ENCODE measurements around the gene FRMPD4.

The FRMPD4 gene

DNA sequence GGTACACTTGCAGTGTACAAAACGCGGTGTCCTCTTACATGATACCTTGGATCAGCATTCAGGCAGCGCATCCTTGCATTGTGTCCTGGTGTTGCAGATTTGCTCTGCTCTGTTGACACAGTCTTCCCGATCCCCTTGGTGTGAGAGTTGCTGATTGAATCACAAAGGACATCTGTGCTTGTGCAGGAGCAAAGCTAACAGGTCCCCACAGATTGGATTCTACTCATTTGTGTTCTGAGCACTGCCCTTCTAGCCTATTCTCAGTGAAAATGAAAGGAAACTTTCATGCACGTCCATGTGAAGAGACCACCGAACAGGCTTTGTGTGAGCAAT is 171.4 kb downstream of the FRMPD4 start:
- H3K4me3 ChIP-seq (ENCODE audit: low read length): no peak overlapping the region
- TF ChIP-seq, protein P1, sequence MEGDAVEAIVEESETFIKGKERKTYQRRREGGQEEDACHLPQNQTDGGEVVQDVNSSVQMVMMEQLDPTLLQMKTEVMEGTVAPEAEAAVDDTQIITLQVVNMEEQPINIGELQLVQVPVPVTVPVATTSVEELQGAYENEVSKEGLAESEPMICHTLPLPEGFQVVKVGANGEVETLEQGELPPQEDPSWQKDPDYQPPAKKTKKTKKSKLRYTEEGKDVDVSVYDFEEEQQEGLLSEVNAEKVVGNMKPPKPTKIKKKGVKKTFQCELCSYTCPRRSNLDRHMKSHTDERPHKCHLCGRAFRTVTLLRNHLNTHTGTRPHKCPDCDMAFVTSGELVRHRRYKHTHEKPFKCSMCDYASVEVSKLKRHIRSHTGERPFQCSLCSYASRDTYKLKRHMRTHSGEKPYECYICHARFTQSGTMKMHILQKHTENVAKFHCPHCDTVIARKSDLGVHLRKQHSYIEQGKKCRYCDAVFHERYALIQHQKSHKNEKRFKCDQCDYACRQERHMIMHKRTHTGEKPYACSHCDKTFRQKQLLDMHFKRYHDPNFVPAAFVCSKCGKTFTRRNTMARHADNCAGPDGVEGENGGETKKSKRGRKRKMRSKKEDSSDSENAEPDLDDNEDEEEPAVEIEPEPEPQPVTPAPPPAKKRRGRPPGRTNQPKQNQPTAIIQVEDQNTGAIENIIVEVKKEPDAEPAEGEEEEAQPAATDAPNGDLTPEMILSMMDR (conservative IDR thresholded peaks at IDR 0.05; ENCODE audit: low read depth, low read length): no peak
- DNase-seq (ENCODE audit: low read depth): no peak

DNA sequence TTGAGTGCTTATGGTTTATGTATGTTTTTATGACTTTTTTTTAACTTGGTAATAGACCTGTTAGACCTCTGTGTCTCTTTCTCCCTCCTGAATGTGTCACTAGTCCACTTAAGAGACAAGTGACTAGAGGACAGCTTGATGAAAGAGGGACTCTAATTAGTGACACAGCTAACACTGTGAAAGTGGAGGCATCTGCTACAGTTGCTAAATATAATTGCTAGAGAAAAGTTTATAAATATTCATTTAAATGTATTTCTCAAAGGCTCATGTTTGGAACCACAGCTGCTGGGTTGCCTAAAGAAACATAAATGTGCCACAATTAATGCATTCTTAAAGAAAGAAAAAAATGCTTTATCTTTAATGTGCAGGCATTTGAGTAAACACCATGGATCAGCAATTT is 176.4 kb downstream of the FRMPD4 start:
- no peak overlapping the region for H3K4me3 ChIP-seq (ENCODE audit: low read length)
- DNase-seq (ENCODE audit: low read depth): no peak
- TF ChIP-seq, protein P1 (conservative IDR thresholded peaks at IDR 0.05; ENCODE audit: low read depth, low read length): no peak

DNA sequence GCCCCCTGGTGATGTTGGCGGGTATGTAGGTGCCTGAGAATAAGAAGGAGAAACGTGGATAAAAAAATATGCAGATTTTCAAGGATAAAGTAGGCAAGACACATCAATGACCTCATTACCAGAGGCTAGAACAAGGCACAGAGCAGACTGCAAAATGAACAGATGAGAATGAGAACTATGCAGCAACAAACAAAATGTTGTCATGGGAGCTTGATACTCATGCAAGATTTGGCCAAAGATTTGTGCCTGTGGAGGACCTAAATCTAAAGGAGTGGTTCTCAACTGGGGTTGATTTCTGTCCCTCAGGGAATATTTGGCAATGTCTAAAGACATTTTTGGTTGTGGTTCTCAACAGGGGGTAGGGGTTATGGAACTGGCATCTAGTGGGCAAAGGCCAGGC is 177.3 kb downstream of the FRMPD4 start:
- TF ChIP-seq, protein P1 (conservative IDR thresholded peaks at IDR 0.05; ENCODE audit: low read depth, low read length): no peak
- no peak overlapping the region for H3K4me3 ChIP-seq (ENCODE audit: low read length)
- DNase-seq (ENCODE audit: low read depth): no peak

DNA sequence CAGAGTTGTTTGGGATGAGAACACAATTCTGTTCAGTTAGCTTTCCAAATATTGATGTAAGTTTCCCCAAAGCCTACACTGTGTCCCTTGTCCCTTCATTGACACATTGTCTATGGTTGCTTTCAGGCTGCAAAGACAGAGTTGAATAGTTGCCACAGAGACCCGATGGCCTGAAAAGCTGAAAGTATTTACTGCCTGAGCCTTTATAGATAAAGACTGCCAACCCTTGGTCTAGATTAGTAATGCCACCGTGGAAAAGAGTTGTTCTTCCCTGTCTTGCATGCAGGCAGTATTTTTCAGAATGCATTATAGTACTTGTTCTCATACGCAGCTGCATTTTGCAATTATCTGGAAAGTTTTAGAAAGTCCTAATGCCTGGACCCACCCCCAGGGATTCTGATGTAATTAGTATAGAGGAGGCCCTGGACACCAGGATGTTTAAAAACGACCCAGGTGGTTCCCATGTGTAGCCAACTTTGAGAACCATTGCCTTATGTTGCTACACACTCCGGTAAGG is 180.8 kb downstream of the FRMPD4 start:
- DNase-seq (ENCODE audit: low read depth): no peak
- no peak overlapping the region for H3K4me3 ChIP-seq (ENCODE audit: low read length)
- TF ChIP-seq, protein P1 (conservative IDR thresholded peaks at IDR 0.05; ENCODE audit: low read depth, low read length): no peak

DNA sequence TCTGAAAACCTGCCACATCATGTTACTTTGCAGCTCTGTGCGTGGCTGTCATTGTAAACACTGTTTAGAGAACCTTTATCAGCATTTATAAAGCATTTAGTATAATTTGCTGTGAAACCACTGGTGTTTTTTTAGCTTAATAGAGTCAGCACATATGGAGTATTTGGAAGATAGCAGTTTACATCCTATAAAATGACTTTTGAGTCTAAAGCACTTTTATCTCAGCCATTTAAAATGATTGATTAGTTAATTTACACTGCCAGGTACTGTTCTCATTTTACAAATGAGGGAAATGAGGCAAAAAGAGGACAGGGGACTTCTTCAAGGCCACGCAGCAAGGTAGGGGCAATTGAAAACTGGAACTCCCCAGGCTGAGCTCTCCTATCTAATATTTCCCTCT is 181.7 kb downstream of the FRMPD4 start:
- H3K4me3 ChIP-seq (ENCODE audit: low read length): no peak overlapping the region
- no peak for DNase-seq (ENCODE audit: low read depth)
- TF ChIP-seq, protein P1 (conservative IDR thresholded peaks at IDR 0.05; ENCODE audit: low read depth, low read length): no peak

DNA sequence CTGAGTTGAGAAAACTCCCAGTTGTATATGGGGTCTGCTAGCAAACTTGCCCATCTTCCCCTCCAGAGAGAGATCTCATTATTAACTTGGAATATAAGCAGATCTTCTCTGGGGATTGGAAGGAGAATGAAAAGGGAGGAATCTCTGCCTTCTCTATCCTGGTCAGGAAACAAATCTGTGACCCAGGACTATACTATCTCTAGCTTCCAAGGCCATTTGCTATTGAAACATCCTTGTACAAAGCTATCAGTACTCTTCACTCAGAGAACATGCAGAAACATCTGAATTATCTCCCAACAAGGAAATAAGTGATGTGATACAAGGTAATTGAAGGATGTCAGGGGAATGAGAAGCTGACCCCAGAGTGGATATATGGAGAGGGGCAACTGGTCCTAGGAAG is 183.8 kb downstream of the FRMPD4 start:
- no peak for DNase-seq (ENCODE audit: low read depth)
- H3K4me3 ChIP-seq (ENCODE audit: low read length): no peak overlapping the region
- TF ChIP-seq, protein P1 (conservative IDR thresholded peaks at IDR 0.05; ENCODE audit: low read depth, low read length): no peak

DNA sequence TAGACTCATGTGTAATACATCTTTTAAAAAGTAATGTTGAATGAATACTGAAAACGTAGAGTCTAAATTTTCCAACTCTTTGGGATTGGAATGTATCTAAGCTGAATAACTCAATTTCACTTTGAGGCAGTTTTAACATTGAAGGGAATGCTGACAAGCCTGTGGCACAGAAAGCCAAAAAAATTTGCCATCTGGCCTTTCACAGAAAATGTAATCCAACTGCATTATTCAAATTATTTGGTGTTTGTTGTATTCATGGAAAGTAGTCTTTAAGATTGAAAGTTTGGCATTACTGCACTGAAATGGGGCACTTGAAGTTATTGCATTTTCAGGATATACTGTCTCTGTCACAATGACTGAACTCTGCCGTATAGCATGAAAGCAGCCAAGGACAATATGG is 186.9 kb downstream of the FRMPD4 start:
- TF ChIP-seq, protein P1 (conservative IDR thresholded peaks at IDR 0.05; ENCODE audit: low read depth, low read length): no peak
- DNase-seq (ENCODE audit: low read depth): no peak
- H3K4me3 ChIP-seq (ENCODE audit: low read length): no peak overlapping the region

Data from retinal pigment epithelial cell (primary cell).